HG02763 (cell line): ENCODE measurements around the gene RNF20.
"Not testable (repeated sequence)": the region's sequence is repeated elsewhere in the genome, so short reads cannot be mapped to it uniquely, and the experiment has no call there.

Source experiments
- ATAC-seq: cut with Tn5 transposase; IDR thresholded peaks from one replicate; pipeline ENCODE4 v1.9.1; 2021; ENCODE audit warnings: mild to moderate bottlenecking, moderate library complexity; ENCODE audit not compliant: unreplicated experiment

RNF20 gene, protein sequence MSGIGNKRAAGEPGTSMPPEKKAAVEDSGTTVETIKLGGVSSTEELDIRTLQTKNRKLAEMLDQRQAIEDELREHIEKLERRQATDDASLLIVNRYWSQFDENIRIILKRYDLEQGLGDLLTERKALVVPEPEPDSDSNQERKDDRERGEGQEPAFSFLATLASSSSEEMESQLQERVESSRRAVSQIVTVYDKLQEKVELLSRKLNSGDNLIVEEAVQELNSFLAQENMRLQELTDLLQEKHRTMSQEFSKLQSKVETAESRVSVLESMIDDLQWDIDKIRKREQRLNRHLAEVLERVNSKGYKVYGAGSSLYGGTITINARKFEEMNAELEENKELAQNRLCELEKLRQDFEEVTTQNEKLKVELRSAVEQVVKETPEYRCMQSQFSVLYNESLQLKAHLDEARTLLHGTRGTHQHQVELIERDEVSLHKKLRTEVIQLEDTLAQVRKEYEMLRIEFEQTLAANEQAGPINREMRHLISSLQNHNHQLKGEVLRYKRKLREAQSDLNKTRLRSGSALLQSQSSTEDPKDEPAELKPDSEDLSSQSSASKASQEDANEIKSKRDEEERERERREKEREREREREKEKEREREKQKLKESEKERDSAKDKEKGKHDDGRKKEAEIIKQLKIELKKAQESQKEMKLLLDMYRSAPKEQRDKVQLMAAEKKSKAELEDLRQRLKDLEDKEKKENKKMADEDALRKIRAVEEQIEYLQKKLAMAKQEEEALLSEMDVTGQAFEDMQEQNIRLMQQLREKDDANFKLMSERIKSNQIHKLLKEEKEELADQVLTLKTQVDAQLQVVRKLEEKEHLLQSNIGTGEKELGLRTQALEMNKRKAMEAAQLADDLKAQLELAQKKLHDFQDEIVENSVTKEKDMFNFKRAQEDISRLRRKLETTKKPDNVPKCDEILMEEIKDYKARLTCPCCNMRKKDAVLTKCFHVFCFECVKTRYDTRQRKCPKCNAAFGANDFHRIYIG

DNA sequence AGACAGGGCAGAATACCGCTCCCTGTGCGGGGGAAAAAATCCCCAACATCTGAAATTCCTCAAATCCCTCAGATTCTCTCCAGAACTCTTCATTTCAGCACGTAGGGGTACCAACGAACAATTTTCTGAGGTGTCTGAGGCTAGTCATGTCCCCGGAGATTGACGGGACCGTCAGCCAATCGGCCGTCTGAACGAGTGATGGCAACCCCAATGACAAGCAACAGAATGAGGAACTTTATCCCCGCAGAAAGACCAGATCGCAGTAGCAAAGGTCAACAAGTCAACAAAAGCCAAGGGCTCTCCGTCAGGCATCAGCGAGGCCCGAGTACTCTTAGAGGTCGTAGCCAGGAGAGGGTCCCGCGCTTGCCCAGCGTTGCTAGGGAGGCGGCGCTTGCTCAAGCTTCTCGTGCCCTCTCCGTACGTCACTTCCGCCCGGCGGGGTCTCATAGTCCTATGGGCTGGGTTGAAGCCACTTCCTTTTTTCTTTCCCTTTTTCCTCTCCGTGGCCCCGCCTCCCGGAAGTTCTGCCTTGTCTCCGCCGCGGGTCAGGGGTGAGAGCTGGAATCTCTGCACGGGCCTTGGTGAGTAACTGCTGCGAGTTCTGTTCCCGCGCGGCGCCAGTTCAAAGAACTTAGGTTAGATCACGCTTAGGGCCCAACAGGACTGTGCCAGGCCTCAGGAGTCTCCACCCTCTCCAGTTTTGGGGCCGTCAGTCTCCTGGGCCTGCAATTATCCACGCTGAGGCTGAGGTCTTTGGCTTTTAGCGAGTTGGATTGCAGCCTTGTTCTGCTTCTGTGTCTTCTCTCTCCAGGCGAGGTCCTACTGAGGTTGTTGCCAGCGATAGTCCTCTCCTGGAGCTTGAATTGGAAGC lies at the start of gene RNF20:
Gene RNF20, plus strand, starts transcription at position 520 of the 871 bp plus-strand sequence. CDS start 1,571 bp downstream, outside the sequence.
- peak; percentile 99 for ATAC-seq

DNA sequence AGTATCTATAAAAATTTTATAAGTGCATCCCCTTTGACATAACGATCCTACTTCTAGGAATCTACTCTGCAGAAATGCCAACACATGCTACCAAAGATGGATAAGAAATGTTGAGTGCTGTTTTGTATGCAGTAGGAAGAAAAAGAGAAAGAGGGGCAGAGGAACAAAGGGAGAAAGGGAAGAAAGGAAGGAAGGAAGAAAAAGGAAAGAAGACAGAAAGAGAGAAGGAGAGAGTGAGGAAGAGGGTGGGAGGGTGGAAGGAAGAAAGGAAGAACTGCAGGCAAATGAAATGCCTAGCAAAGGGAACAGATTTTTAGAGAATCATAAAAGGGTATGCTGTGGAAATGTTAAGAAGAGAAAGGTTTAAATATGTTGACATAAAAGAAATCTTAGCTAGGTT lies 49.6 kb upstream of the RNF20 start:
- no peak for ATAC-seq

DNA sequence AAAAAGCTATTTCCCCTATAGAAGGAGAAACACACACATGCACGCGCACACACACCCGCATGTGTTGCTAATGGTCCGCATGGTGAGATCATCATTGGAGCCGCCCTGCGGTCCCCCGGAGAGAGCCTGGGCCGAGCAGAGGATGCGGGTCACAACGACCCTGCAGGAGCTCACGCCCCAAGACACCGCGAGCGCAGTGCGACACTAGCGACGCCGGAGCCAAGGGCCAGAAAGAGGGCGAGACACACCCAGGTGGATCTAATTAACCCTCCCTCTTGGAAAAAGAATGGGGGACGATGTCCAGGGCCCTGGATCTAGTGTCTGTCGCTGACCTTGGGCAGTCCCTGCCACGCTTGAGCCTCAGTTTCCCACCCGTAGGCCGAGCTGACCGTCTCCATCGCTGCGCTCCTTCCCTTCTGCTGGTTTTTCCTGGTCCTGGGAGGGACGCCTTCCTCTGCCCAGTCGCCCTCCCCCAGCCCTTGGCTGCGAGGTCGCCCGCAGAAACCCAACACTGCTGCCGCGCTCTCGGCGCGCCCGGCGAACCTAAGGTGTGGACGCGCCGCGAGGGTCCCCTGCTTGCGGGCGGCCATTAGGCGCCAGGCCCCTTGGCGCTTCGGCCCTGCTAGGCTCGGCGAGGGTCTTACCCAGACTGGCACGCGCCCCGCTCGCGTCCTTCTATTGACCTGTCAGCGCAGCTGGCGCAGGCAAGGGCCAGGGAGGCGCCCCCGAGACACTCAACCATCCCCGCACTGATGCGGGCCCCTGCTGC lies 47.5 kb upstream of the RNF20 start:
- no peak for ATAC-seq

DNA sequence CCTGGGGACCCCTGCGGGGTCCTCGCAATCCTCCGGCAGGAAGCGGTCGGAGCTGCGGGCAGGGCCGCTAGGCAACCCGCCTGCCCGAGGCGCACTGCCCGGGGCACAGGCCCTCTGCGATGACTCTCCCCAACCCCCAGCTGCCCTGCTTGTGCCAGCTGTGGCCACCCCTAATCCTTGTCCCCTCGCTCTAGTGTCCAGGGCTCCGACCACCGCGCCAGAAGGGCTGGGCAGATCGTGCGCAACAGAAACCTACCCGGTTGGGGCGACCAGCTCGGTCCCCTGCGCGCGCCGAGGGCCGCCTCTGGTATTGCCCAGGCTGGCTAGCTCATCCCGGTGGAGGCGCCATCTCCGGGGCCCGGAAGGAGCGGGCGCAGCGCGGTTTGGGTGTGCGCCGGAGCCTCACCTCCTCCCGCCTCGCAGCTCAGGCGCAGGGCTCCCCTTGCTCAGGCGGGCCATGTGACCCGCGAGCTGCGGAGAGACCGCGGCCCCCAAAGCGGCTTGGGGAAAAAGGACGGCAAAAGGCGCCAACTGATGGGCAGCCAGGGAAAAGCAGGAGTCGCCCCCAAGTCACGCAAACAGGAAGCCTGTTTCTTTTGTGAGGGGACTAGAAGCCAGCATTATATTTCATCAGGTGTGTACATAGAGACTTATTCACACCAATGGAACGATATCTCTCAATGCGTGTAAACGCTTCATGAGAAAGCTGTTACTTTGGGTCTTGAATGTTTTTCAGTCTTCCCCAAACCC lies 46.8 kb upstream of the RNF20 start:
- ATAC-seq = no peak

DNA sequence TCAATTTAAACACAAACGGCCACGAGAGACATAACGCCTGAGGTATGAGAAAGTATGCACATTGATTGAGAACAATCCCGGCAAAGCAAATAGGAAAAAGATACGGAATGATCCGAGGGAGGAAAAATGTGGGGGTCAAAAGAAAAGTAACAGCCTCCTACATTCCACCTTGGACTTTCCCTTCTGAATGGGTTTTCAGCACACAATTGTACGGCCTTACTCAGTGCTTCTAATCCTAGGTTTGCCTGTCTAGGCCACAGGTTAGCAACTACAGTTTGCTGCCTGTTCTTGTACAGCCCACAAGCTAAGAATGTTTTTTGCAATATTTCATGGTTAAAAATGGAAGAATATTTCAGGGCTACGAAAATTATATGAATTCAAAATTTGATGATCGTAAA lies 46.2 kb upstream of the RNF20 start:
- ATAC-seq = no peak

DNA sequence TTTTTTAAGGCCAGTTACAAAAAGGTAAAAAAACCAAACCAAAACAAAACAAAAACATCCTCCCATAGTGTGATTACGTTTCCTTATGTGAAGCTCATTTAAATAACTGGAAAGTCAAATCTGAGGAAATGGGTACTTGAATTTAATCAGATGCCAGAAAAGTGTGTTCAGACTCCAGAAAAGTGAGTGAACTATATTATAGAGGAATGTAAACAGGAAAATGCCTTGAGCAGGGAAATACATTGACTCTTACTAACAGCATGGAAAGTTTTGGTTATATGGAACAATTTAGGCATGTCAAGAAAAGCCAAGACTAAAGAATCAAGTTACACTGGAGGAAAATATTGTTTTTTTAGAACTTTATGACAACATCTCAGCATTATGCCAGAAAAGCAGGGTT lies 37.8 kb upstream of the RNF20 start:
- ATAC-seq = no peak

DNA sequence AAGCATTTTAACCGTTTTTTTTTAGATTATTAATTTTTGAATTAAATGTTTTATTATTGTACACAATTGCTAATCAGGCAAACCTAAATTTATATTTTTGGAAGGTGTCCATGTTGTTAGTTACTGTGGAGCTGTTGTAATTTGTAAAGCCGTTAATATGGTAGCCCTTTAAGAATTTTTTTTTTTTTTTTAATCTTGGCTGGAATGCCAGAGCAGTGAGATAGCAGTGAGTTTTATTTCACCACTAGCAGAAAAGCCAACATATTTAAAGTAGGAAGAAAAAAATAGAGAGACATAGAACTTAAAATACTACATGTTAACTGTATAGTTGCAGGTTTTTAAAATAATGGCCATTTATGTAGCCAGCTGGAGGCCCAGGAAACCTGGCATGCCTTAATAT lies 35.3 kb upstream of the RNF20 start:
- no peak for ATAC-seq

DNA sequence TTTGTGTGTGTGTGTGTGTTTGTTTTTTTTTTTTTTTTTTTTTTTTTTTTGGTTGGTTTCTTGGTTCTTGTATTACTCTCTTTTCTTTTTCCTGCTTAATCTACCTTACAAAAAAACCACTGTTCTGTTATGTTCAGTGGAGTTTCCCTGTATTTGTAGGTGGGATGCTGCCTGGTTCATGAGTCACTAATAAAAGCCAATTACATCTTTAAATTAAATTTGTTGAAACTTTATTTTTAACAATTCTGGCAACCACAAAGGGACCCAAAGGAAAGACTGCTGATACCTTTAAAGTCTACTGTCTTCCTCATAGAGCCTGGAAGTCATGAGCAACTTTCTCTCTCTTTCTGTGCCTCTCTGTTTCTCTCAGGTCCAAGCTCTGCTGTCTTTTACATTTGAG lies 29.5 kb upstream of the RNF20 start:
- no peak for ATAC-seq

DNA sequence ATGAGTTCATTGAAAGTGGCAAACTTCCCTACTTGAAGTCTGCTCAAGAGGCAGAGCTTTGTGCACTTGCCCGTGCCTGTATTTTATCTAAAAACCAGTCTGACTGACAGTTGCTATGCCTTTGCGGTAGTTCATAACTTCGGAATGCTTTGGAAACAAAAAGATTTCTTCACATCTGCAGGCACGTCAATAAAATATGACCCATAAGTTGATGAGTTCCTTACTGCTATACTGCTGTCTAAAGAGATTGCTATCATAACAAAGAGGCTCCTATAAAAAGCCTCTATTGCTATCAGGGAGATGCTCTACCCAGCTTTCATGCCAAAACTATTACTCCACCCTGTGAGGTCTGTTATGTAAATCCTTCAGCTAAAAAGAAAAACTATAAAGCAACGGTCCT lies 25.4 kb upstream of the RNF20 start:
- ATAC-seq = no peak

DNA sequence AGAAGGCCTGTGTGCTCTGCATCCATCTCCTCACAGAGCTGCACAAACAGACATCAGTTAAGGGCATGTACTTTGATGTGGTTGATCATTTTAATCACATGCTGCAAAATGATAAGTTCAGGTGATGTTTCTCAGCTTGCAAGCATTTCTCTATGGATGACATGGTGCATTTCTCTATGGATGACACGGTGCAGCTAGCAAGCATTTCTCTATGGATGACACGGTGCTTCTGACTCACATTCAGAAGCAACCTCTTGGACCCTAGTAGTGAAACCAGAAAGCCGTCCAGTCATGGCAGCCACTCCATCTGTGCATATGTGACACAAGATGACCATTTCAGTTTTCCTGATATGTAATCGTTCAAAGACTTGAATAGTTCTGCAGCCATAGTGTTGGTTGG lies 24.1 kb upstream of the RNF20 start:
- ATAC-seq = no peak

DNA sequence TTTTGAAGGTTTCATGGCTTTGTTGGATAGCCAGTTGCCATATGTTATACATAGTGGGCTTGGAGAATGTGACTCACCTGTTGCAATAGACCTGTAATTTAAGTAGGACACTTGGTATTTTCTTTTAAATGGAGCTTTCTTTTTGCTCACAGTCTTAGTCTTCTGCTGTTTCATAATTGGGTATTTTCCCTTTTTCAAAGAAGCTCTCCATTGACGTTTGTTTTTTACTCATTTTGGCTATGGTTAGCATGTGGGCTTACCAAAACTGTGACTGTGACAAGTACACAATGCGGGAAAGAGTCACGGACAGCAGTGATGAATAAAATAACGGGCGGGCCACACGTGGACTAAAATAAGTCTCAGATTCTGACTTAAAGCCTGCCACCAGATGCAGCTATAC lies 23.2 kb upstream of the RNF20 start:
- no peak for ATAC-seq

DNA sequence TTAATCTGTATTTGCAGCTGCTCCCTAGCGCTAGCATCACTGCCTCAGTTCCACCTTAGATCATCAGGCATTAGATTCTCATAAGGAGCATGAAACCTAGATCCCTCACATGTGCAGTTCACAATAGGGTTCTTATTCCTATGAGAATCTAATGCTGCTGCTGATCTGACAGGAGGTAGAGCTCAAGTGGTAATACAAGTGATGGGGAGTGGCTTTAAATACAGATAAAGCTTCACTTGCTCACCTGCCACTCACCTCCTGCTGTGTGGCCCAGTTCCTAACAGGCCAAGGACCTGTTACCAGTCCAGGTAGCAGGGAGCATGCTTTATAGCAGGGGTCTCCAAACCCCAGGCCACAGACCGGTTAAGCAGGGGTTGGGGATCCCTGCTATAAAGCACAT lies 22.6 kb upstream of the RNF20 start:
- no peak for ATAC-seq

DNA sequence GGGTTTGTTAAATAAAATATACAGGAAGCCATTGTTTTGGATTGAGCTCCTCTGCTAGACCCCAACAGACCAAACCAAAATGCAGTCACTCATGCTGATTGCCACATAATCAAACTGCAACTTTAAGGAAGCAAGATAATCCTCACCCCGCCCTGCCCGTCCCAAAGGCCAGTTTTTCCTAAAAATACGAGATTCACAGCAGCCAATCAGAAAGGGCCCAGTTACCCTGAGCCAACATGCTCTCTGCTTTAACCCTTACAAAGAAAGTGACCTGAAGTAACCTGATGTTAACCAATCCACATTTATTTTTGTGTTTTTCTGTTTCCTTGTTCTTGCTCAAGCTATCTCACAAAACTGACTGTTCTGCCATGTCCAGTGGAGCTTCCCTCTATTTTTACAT lies 21.5 kb upstream of the RNF20 start:
- no peak for ATAC-seq

DNA sequence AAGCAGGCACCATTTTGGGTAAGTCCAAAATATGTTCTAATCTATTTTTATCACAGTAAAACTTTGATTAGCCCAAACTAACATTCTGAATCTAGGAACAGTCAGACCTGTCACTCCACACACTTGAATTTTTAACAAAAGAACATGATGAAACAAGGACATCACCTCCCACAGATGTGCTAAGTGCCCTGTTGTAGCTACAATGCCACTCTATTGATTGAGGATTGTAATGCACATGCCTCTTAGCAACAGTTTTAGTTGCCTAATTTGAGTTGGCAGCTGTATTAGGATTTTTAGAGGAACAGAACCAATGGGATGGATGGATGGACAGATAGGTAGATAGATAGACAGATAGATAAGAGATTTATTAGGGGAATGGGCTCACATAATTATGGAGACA lies 20.3 kb upstream of the RNF20 start:
- no peak for ATAC-seq

DNA sequence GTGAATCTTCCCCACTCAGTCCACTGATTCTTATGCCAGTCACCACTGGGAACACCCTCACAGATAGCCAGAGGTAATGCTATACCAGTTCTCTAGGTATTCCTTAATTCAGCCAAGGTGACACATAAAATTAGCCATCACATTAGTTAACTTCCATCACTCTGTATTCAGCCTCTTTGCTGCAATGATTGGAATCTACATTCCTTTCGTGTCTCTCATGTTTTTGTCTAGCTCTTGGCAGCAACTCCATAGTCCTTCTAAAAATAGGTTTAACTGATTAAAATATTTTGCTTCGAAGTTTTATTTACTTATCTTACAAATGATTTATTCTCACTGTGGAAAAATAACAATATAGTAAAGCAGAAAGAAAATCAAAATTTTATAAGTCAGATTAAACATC lies 19.6 kb upstream of the RNF20 start:
- no peak for ATAC-seq

DNA sequence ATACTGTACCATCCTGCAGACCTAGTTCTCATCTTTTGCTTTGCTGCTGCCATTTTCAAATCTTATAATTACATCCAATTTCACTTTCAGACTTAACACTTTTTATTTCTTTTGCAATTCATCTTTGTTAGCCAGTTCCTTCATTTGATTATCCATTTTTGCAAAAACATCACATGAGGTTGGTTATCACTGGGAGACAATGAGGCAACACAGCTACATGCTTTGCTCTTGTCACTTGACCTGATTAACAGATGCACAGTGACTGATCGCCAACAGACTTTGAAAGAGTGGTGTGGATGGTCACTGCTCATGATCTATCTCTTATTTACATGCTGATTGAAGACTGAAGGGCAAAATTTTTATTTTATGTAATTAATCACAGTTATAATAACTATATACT lies 17.0 kb upstream of the RNF20 start:
- ATAC-seq = no peak

DNA sequence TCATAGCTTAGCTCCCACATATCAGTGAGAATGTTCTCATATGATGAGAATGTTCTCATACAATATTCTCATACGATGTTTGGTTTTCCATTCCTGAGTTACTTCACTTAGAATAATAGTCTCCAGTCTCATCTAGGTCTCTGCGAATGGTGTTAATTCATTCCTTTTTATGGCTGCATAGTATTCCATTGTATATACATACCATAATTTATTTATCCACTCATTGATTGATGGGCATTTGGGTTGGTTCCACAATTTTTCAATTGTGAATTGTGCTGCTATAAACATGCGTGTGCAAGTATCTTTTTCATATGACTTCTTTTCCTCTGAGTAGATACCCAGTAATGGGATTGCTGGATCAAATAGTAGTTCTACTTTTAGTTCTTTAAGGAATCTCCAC lies 15.2 kb upstream of the RNF20 start:
- ATAC-seq = not testable (repeated sequence)

DNA sequence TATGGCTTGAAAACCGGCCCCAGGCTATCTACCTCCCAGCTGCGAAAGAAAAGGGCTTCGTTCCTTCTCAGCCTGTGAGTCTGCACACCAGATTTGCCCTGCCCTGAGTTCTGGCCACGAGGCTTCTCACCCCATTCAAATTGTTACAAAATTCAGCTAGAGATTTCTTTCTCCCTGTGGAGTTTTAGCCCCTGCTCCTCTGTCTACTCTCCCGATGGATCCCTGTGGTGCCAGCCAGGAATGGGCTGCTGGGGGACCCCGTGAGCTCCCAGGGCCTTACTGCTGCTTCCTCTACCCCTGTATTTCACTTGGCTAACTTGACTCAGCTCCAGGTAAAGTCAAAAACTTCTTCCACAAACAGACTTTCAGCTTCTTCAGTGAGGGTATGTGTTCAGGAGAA lies 9.3 kb upstream of the RNF20 start:
- ATAC-seq = no peak

DNA sequence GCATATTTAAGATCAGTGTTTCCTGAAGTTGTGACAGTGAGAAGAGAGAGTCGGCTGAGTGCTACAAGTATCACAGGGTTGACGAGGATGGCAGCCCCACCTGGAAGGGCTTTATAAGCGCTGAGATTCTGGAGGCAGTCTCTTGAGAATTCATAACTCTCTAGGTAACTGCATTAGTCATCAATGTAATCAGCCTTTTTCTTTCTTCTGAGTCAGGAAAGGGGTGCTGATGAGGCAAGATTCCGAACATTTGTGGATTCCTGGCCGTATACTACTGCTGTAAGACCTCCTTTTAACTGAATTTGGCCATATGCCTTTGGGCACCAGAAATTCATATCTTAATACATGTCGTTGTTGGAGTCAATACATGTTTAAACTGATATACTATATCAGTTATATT lies 6.6 kb upstream of the RNF20 start:
- ATAC-seq = no peak

DNA sequence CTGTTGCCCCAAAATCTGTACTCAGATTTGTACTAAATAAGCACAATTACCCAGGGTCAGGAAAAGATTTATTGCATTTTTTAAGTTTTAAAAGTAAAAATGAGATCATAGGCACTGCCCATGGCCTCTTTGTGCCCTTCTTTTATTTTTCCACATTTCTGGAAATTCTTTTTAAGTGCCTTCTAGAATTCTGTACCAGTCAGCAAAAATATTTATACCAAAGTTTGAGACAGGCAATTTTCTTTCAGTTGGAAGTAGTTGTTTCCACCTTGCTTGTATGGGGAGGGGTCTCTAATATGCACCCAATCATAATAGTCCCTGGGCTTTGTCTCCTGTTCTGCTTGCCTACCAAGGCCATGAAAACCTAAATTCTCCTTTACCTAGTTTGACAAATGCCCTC lies 5.6 kb upstream of the RNF20 start:
- no peak for ATAC-seq
